HL-60/S4 treated with phorbol 12-myristate 13-acetate at 8.2 ng/mL for 4 days and 3 days (cell line): ENCODE data around the gene WRAP73.

ENCODE experiments used
- in situ Hi-C: fragments of 300-500 bp; cut with MboI; formaldehyde crosslinking; loops from 2 replicates; pipeline ENCODE4 v1.15.0; 2022; ENCODE audit warnings: low sequenced_read_pairs

The WRAP73 gene

DNA sequence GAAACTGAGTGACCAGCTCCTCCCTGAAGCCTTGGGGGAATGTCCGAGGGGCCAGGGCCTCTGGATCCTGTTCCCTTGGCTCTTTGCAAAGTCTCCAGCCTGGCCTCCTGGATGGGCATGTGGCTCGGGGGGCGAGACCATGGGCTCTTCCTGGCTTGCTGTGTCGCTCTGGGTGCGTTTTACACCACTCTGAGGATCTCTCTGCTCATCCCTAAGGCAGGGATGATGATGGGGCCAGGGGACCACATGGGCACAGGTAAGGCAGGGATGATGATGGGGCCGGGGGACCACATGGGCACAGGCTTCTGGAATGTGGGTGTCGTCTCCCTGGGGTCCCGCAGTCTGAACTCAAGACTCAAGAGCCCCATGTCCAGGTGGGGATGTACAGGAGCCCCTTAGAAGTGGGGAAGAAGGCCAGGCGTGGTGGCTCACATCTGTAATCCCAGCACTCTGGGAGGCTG lies 20.1 kb upstream of the WRAP73 start:
- in situ Hi-C loops = no loop called here

DNA sequence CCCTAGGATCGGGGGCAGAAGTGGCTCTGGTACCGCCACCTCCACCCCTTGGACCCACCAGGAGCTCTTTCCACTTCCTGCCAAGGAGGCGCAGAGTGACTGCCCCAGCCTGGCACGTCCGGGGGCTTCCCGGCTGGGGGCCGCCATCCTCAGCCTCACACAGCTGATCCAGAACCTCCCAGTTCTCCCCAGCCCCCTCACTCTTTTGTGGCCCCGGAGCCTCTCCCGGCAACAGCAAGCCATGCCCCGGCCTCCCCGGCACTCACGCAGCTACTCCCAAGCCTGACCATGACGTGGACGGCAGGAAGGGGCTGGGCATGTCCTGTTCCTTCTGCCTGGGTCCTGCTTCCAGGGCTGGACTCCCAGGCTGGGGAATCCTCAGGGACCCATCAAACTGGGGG lies 19.5 kb upstream of the WRAP73 start:
- in situ Hi-C loops = no loop called here

DNA sequence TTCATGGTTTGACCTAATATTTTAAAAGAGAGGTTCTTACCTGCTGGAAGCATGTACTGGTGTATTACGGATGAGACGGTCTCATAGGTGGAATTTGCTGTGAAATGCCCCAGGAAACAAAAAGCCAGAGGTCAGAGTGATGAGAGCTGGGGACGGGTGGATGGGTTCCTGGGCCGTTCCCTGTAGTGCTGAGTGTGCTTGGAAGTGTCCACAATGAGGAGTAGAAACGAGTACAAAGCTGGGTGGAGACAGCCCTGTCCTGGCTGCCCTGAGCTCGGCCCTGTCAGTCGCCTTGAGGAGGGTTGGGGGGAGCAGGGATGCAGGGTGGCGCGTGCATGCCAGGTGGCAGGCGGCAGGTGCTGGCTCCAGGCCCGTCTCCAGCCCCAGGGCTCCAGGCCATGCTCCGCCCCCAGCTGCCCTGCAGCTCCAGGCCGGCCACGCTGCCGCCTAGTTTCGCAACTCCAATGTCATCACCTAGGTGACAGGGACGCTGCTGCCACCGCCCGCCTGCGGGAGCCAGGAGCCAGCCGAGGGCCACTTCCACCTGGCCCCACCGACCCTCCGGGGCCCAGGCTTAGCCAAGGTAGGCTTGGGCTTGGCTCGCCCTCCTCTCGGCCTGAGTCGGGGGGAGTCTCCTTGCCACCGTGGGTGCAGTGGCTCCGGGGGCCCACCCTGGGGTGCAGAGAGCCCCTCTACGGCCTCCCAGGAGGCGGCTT lies 18.8 kb upstream of the WRAP73 start:
- in situ Hi-C loops = no loop called here

DNA sequence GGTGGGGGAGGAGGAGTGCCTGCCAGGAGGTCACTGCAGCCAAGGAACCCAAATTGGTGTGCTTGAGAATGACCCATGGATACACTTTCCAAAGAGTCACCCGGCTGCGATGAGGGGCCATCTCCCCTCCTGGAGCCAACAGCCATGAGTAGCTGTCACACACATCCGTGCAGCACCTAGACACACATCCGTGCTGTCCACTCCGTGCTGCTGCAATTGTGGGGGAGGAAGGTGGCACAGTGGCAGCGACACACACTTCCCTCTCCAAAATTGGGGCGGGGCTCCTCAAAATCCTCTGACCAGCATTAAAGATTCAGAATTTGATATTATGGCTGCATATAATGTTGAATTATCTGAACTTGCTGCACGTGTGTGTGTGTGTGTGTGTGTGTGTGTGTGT lies 18.2 kb upstream of the WRAP73 start:
- in situ Hi-C loops = no loop called here

DNA sequence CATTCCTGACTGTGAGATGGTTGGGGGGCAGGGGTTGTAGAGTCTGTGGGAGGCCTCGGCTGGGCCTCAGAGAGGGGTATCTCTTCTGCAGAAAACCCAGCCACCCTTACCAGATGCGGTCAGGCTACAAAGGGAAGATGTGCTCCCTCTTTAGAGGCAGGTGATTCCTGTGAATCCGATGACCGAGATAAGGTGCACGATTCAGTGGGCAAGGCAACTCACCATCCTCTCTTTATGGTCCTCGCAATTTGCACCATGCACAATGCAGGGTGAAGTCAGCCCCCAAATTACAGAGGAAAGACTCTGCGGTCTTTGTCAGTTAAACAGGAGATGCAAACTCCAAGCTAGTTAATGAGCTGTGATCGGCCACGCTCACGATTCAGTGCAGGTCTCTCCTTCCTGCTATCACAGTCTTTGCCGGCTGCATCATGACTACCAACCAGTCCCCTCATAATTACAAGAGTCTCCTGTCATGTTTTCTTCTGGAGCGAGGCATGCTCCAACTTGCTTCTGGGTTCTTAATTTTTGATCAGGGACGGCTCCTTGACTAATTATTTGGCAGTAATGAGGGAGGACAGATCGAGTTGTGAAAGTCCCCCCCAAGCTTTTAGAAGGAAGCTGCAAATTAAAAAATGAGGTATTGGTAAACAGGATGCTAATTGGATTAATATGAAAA lies 14.9 kb upstream of the WRAP73 start:
- in situ Hi-C loops = no loop called here

DNA sequence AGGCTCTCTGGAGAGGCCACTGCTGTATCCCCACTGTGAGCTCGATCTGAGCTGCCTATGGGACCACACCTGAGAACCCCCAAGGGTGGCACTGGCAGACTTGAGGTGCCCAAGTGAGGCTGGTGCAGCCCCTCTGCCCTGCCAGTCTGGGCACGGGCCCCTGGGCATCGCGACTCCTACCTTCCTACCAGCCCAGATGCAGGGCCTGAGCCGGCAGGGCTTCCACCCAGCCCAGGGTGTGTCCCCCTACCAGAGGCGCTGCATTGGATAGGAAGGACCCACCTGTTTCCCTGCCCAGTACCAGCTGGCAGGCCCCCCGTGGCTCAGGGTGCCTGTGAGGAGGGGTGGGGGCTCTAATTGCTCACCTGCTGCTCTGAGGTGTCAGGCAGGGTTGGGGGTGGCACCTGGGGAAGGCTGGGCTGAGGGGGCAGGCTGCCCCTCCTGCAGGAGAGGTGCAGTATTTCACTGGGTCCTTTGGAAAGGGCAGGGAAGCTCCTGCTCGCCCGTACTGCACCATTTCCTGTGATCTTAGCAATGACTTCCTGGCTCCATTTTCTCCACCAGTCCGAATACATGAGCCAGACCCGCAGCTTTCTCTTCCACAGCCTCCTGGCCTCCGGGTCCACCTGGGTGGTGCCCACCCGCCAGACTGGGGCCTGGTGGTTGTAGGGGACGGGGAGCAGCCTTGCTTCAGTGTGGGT lies 14.2 kb upstream of the WRAP73 start:
- in situ Hi-C loops = no loop called here

DNA sequence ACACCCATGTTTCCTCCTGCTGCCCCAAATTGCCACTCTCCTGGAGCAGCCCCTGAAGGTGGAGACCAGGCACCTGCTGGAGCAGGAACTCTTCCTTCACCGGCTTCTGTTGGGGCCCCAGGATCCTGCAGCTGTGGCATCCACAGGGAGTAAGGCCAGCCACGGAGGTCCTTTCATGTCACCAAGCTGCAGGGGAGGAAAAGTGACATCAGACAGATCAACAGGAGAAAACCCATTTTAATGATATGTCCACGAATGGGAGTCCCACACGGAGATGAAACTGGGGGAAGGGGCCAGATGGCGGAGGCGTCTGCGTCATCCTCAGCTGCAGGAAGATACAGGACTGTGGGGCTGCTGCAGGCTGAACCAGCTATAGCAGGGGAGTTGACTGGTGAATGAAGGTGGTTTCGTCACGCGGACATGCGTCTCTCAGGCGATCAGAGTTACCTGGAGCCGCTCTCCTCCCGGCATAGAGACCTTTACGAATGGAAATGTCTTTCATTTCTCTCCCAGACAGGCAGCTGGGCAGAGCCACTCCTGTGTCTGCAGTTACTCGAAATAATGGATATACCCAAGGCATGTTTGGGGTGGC lies 12.3 kb upstream of the WRAP73 start:
- in situ Hi-C loops = no loop called here

DNA sequence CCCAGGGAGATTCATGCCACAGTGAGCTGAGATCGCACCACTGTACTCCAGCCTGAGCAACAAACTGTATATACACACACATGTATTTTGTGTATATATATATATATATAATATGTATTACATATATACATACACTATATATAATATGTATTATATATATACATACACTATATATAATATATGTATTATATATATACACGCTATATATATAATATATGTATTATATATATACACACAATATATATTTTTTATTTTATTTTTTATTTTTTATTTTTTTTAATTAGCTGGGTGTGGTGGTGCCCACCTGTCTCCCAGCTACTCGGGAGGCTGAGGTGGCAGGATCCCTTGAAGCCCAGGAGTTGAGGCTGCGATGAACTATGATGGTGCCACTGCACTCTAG lies 11.7 kb upstream of the WRAP73 start:
- in situ Hi-C loops = no loop called here

DNA sequence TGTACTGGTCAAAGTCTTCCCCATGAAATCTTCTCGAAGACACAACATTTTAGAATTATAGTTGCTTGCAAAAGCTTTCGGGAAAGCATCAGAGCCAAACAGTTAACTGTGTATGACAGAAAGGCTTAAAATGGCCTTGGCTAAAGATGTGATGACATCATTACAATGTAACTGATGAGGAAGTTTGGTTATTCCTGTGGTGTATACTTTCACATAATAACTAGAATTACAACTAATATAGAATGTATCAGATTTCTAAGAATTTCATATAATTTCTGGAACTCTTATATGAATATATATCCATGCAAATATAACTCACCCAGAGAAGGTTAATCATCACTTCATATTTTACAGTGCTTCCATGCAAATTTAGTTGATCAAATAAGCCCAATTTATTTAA lies 10.8 kb upstream of the WRAP73 start:
- in situ Hi-C loops = no loop called here

DNA sequence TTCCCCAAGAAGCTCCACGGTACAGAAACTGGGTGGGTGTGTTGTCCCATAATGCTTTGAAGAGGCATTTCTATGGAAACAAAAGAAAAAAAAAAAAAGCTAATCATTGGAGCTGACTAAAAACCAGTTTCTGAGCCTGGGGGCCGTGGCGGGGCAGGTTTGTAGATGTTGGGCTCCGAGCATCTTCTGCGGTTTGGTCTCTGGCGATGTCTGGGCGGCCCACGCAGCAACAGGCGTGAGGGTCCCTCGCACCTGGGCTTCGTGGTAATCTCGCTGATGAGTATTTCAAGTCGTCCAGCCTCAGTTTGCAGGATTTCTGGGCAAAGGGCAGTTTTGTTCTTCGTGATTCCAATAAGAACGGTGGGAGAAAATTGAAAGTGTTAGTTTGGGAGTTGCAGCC lies 9.2 kb upstream of the WRAP73 start:
- in situ Hi-C loops = no loop called here

DNA sequence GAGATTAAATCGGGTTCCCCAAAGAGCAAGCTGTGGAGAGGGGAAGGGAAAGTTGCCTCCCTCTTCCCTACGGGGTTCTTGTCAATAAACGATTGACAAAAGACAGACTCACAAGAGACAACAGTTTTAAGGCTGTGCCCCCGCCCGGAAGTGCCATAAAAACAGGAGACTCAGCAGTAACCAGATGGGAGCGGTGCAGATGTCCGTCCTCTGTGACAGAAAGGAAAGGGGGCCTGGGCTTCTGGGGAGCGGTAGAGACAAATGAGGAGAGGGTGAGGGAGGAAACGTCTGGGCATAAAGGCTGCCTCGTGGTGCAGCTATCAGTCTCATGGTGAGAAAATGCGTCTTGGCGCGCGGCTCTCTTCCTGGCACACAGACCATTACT lies 8.3 kb upstream of the WRAP73 start:
- in situ Hi-C loops = no loop called here

DNA sequence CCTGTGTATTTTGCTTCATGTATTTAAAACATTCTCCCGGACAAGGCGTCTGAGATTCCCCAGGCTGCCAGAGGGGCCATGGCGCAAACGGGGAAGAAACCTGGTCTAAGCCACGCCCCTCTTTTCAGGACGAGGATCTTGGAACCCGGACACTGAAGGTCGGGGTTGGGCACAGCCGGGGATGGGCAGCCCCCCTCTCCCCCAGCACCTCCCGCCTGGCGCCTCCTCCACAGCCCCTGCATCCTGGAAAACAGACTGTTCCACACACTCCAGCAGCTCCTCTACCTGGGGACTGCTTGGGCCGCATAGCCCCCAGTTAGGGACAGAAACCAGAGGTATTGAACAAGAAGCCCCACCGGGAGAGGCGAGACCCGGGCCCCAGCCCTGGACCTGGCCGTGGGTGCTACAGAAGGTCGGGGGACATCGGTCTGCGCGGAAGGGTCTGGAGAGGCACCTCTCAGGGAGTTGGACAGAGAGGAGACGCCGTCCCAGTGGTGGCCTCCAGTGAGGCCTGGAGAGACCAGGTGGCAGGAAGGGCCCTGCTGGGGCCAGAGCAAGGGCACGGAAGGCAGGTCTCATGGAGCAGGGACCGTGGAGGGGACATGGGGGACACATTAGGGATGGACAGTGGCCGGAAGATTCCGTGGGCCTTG lies 7.8 kb upstream of the WRAP73 start:
- in situ Hi-C loops = no loop called here

DNA sequence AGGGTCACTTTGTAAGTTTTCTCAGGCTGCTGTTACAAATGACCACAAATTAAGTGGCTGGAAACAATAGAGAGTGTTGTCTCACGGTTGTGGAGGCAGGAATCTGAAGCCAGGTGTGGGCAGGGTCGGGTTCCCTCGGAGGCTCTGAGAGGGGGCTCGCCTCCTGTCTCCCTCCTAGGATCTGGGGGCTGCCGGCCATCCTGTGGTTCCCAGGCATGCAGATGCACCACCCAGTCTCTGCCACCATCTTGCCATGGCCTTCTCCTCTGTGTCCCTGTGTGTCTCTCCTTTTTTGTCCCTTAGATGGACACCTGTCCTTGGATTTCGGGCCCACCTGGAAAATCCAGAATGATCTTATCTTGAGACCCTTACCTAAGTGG lies 7.2 kb upstream of the WRAP73 start:
- in situ Hi-C loops = no loop called here

DNA sequence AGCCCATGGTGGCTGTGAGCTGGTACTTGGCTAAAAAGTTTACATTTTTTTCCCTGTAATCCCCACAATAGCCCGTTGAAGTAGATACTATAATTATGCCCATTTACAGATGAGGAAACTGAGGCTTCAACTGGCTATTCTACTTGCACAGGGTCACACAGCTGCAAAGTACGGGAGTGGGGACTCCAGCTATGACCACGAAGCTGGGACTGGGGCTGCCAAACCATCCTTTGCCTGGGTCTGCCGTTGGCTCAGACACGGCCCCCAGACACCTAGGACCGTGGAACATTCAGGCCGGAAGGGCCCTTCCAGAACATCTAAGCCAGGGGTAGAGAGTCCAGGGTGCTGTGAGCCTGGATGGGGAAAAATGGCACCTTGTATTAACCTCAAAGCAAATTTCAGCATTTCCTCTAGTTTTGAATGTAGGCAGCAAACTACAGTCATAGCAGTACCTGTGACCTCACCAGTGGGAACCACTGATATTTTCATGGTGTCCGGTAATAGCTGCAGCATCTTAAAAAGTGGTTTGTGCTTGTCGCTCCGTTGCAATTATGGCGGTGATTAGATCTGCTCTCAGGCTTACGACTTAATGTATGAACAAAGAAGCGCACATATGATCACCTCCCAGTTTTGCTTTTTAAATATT lies 6.7 kb upstream of the WRAP73 start:
- in situ Hi-C loops = no loop called here

DNA sequence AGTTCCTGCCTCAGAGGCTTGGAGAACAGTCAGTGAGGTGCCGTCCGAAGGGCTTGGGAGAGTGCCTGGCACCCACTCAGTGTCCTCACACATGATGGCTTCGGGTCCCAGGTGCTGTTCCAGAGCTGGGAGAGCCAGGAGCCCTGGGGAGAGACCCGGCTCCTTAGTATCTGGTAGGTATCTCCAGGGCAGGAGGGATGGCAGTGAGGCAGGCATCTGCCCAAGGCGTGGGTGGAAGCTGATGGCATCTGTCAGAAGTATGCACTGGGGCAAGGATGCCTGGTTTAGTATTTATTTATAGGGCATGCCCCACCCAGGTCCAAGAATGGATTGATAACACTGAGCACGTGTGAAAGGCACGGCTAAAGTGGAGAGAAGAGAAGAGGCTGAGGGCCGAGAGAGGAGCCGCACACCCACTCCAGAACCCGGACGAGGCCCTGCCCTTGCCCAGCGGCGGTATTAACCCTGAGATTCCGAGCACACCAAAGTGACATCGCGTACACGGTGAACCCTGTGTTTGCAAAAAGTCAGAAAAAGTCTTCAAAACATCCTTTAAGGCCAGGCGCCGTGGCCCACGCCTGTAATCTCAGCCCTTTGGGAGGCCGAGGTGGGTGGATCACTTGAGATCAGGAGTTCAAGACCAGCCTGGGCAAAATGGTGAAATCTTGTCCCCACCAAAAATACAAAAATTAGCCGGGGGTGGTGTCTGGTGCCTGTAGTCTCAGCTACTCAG lies 4.8 kb upstream of the WRAP73 start:
- in situ Hi-C loops = no loop called here

DNA sequence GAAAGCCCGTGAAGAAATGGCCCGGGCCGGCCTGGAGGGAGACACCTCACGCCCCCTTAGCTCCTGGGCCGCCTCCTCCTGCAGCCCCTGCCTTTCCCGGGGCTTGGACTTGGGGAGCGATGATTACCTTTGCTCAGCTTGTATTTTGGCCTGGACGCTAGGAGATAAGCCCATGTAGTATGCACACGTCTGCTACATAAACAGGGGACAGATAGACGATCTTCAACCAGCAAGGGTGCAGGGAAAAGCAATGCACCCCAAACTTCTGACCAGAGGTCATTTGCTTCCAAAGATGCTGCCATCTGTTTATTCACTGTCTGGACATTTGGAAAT lies 3.3 kb upstream of the WRAP73 start:
- in situ Hi-C loops = no loop called here

DNA sequence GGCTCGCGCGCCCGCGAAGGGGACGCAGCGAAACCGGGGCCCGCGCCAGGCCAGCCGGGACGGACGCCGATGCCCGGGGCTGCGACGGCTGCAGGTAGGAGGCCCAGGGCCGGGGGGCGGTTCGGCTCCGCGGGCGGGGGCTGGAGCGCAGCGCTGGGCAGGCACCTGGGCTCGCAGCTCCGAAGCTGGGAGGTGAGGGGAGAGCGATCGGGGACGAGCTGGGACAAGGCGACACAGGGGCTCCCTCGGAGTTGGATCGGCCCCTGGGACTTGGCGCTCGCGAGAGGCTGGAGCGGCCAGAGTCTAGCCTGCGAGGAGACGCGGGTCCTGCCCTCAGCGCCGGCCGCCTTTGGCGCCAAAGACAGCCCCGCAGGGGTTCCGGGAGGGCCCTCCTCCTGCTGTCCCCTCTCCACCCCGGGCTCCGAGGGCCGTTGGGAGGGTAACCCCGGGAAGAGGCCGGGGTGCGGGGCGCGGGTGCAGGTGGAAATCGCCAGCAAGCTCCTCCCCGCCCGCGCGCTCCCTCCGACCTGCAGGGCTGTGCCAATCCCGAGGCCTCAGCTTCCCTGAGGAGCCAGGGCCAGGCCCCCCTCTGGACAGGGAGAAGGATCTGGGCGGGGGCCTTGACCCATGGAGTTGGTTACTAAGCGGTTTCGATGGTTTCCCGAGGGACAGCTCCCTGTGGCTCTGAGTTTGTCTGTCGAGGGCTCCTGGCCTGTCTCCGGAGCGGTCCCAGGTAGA lies 2.8 kb upstream of the WRAP73 start:
- in situ Hi-C loops = no loop called here

DNA sequence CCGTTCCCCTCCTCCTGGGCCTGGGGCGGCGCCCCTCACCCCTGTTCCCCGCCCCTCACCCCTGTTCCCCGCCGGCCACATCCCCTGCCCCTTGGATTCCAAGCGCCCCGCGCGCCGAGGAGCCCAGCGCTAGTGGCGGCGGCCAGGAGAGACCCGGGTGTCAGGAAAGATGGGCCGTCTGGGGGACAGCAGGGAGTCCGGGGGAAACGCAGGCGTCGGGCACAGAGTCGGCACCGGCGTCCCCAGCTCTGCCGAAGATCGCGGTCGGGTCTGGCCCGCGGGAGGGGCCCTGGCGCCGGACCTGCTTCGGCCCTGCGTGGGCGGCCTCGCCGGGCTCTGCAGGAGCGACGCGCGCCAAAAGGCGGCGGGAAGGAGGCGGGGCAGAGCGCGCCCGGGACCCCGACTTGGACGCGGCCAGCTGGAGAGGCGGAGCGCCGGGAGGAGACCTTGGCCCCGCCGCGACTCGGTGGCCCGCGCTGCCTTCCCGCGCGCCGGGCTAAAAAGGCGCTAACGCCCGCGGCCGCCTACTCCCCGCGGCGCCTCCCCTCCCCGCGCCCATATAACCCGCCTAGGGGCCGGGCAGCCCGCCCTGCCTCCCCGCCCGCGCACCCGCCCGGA lies 2.1 kb upstream of the WRAP73 start, which contains the start of gene TP73:
Gene TP73 (plus strand): TSS at position 587 of the 618 bp plus-strand sequence. CDS start 29,850 bp downstream, outside the sequence.
- in situ Hi-C loops = no loop called here
